ENCODE measurements around the gene CNKSR3.

- TF ChIP-seq CTCF (IDR thresholded peaks at IDR 0.05) (no peak), POLR2AphosphoS5 (IDR thresholded peaks at IDR 0.05) (no peak), EP300 (IDR thresholded peaks at IDR 0.05) (no peak)
Observed at GRCh38 chr6:154433477-154434241, 76.8 kb downstream of the CNKSR3 start.

Measured in suprapubic skin (tissue), 4 donors.